Endothelial cell of umbilical vein (primary cell): ENCODE results near the gene TPCN1.

Experiments
- EZH2 ChIP-seq: IDR thresholded peaks from 2 replicates; pipeline ENCODE4 v1.6.1; 2012; ENCODE audit warnings: borderline replicate concordance, low read depth, mild to moderate bottlenecking, moderate library complexity, low read length, inconsistent platforms; ENCODE audit not compliant: severe bottlenecking
- FOS ChIP-seq: IDR thresholded peaks from 2 replicates; pipeline ENCODE4 v1.6.1; 2011; ENCODE audit warnings: mild to moderate bottlenecking, low read length, moderate library complexity, borderline replicate concordance; ENCODE audit not compliant: insufficient read depth
- GATA2 ChIP-seq: IDR thresholded peaks from 2 replicates; pipeline ENCODE4 v1.7.0; 2011; ENCODE audit warnings: low read depth, mild to moderate bottlenecking, moderate library complexity, mixed read lengths, low read length; ENCODE audit not compliant: insufficient read length, insufficient read depth
- JUN ChIP-seq: IDR thresholded peaks from 2 replicates; pipeline ENCODE4 v1.6.1; 2011; ENCODE audit warnings: borderline replicate concordance, low read depth; ENCODE audit not compliant: insufficient read length, insufficient read depth
- MYC ChIP-seq: IDR thresholded peaks from one replicate; pipeline ENCODE4 v1.6.1; 2011; ENCODE audit warnings: mild to moderate bottlenecking, low read depth, low read length
- POLR2A ChIP-seq: IDR thresholded peaks from 2 replicates; pipeline ENCODE4 v1.6.1; 2012; ENCODE audit warnings: low read depth, mild to moderate bottlenecking, control low read depth, low read length
- POLR2AphosphoS5 ChIP-seq: IDR thresholded peaks from 2 replicates; pipeline ENCODE4 v1.6.1; 2012; ENCODE audit warnings: low read depth, mild to moderate bottlenecking, control low read depth, low read length, moderate library complexity; ENCODE audit not compliant: insufficient read depth
- TF ChIP-seq, protein P1 (sequence below), 2 donors: IDR thresholded peaks; 1 replicate in 1 of 2; 2 replicates in 1 of 2; pipeline ENCODE4 v1.5.1; 2011; ENCODE audit warnings: low read length in 2 of 2, mild to moderate bottlenecking in 2 of 2, moderate library complexity in 2 of 2, control low read depth in 1 of 2, inconsistent platforms in 1 of 2, low read depth in 1 of 2; ENCODE audit not compliant: insufficient read depth in 1 of 2; ENCODE audit errors: extremely low read depth in 1 of 2
- TF ChIP-seq, protein P2 (sequence below): IDR thresholded peaks from 2 replicates; pipeline ENCODE4 v1.6.1; 2011; ENCODE audit not compliant: insufficient read depth, insufficient read length

DNA sequence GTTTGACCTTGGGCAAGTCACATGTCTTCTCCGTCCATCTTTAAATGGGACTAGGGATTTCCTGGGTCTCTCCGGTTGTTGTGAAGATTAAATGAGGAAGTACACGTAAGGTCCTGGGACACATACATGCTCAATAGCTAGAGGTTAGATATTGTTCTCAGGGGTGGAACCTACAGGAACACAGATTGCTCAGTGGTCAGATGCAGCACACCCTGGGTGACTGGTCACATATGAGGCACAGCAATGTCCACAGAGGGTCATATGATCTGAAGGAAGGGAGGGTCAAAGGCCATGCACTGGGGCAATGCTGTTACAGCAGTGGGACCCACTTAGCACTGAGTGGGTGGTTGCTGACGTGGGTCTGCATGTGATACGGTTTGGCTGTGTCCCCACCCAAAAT lies 125.1 kb downstream of the TPCN1 start:
- TF ChIP-seq POLR2A (no peak), JUN (no peak), POLR2AphosphoS5 (no peak), EZH2 (no peak), FOS (no peak), GATA2 (no peak), MYC (no peak)
- TF ChIP-seq, protein P1, sequence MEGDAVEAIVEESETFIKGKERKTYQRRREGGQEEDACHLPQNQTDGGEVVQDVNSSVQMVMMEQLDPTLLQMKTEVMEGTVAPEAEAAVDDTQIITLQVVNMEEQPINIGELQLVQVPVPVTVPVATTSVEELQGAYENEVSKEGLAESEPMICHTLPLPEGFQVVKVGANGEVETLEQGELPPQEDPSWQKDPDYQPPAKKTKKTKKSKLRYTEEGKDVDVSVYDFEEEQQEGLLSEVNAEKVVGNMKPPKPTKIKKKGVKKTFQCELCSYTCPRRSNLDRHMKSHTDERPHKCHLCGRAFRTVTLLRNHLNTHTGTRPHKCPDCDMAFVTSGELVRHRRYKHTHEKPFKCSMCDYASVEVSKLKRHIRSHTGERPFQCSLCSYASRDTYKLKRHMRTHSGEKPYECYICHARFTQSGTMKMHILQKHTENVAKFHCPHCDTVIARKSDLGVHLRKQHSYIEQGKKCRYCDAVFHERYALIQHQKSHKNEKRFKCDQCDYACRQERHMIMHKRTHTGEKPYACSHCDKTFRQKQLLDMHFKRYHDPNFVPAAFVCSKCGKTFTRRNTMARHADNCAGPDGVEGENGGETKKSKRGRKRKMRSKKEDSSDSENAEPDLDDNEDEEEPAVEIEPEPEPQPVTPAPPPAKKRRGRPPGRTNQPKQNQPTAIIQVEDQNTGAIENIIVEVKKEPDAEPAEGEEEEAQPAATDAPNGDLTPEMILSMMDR (IDR thresholded peaks at IDR 0.05; ENCODE audit: extremely low read depth in 1 of 2, insufficient read depth in 1 of 2, low read depth in 1 of 2, low read length in 2 of 2): no peak
- TF ChIP-seq, protein P2, sequence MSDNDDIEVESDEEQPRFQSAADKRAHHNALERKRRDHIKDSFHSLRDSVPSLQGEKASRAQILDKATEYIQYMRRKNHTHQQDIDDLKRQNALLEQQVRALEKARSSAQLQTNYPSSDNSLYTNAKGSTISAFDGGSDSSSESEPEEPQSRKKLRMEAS: no peak
